ENCODE results near the gene PTCD1. TPM values are rescaled to one million over a fixed set of nuclear protein-coding genes. Genes with fewer than 3 reads are reported as not detected.

Gene PTCD1
- total and polyA plus RNA-seq, 2 donors (not counting 1 experiment from before 2014, with no cell fraction given): 2.3 to 8.1 TPM

GRCh38 chr7:99393355-99394187, 45.0 kb downstream of the PTCD1 start:
- peak in 1 of 2 donors; percentile 27 for DNase-seq (ENCODE audit: low read depth in 2 of 2)
- H3K4me1 ChIP-seq (ENCODE audit: control insufficient read depth, extremely low read depth, insufficient read depth, low read length): peaks cover 11% of the 10 kb centered on the region
- peak overlapping the region; percentile 54 for H3K4me2 ChIP-seq (ENCODE audit: extremely low read depth, insufficient read depth, low read length)

GRCh38 chr7:99392659-99393354, 45.8 kb downstream of the PTCD1 start:
- Histone ChIP-seq H3K27ac (ENCODE audit: insufficient read depth, low read length) (peak overlapping the region; percentile 59), H3K79me2 (ENCODE audit: control insufficient read depth, insufficient read depth, low read length) (peaks cover 4% of the 10 kb centered on the region), H3K36me3 (ENCODE audit: control insufficient read depth, insufficient read depth, low read length) (peaks cover 48% of the 10 kb centered on the region), H3K4me3 (replicated peaks in 1 of 4; ENCODE audit: control extremely low read depth in 1 of 4, insufficient read depth in 1 of 4, low read depth in 3 of 4, low read length in 4 of 4) (peak overlapping the region in 3 of 4 experiments; percentile 10 to 59 (median 47)), H3K9ac (ENCODE audit: insufficient read depth, low read length) (no peak overlapping the region), H3K4me2 (ENCODE audit: extremely low read depth, insufficient read depth, low read length) (peak overlapping the region; percentile 54), H3K4me1 (ENCODE audit: control insufficient read depth, extremely low read depth, insufficient read depth, low read length) (peaks cover 11% of the 10 kb centered on the region), H2AFZ (ENCODE audit: low read length) (no peak overlapping the region), H3K27me3 (ENCODE audit: control insufficient read depth, insufficient read depth, low read length) (no peaks in the 10 kb centered on the region), H3K9me3 (ENCODE audit: control insufficient read depth, insufficient read depth, low read depth, low read length) (no peaks in the 10 kb centered on the region), H4K20me1 (ENCODE audit: control insufficient read depth, extremely low read depth, insufficient read depth, low read length) (no peaks in the 10 kb centered on the region)
- TF ChIP-seq EZH2 (IDR thresholded peaks at IDR 0.05; ENCODE audit: low read length, missing control alignments) (no peak), CTCF (conservative IDR thresholded peaks at IDR 0.05 in 1 of 2, IDR thresholded peaks at IDR 0.05 in 1 of 2; ENCODE audit: low read depth in 1 of 2, low read length in 2 of 2) (no peak)
- peak; percentile 58 to 69 for DNase-seq (ENCODE audit: low read depth in 2 of 2)

More at GRCh38 chr7:99393355-99394187, 45.0 kb downstream of the PTCD1 start:
- no peak overlapping the region for H3K9ac ChIP-seq (ENCODE audit: insufficient read depth, low read length)
- TF ChIP-seq CTCF (conservative IDR thresholded peaks at IDR 0.05 in 1 of 2, IDR thresholded peaks at IDR 0.05 in 1 of 2; ENCODE audit: low read depth in 1 of 2, low read length in 2 of 2) (no peak), EZH2 (IDR thresholded peaks at IDR 0.05; ENCODE audit: low read length, missing control alignments) (no peak)
- H3K27me3 ChIP-seq (ENCODE audit: control insufficient read depth, insufficient read depth, low read length): no peaks in the 10 kb centered on the region
- H3K9me3 ChIP-seq (ENCODE audit: control insufficient read depth, insufficient read depth, low read depth, low read length): no peaks in the 10 kb centered on the region
- peak overlapping the region; percentile 59 for H3K27ac ChIP-seq (ENCODE audit: insufficient read depth, low read length)
- peak overlapping the region in 2 of 4 experiments; percentile 47 to 59 for H3K4me3 ChIP-seq (replicated peaks in 1 of 4; ENCODE audit: control extremely low read depth in 1 of 4, insufficient read depth in 1 of 4, low read depth in 3 of 4, low read length in 4 of 4)
- H4K20me1 ChIP-seq (ENCODE audit: control insufficient read depth, extremely low read depth, insufficient read depth, low read length): no peaks in the 10 kb centered on the region
- H3K79me2 ChIP-seq (ENCODE audit: control insufficient read depth, insufficient read depth, low read length): peaks cover 4% of the 10 kb centered on the region
- H3K36me3 ChIP-seq (ENCODE audit: control insufficient read depth, insufficient read depth, low read length): peaks cover 43% of the 10 kb centered on the region
- H2AFZ ChIP-seq (ENCODE audit: low read length): no peak overlapping the region

GRCh38 chr7:99392046-99392445, 46.6 kb downstream of the PTCD1 start:
- no peak overlapping the region for H3K4me2 ChIP-seq (ENCODE audit: extremely low read depth, insufficient read depth, low read length)

More at GRCh38 chr7:99392046-99392445, 46.6 kb downstream of the PTCD1 start:
- no peaks in the 10 kb centered on the region for H4K20me1 ChIP-seq (ENCODE audit: control insufficient read depth, extremely low read depth, insufficient read depth, low read length)
- H3K9ac ChIP-seq (ENCODE audit: insufficient read depth, low read length): no peak overlapping the region
- H3K27me3 ChIP-seq (ENCODE audit: control insufficient read depth, insufficient read depth, low read length): no peaks in the 10 kb centered on the region
- H3K9me3 ChIP-seq (ENCODE audit: control insufficient read depth, insufficient read depth, low read depth, low read length): no peaks in the 10 kb centered on the region
- TF ChIP-seq CTCF (conservative IDR thresholded peaks at IDR 0.05 in 1 of 2, IDR thresholded peaks at IDR 0.05 in 1 of 2; ENCODE audit: low read depth in 1 of 2, low read length in 2 of 2): no peak
- H3K36me3 ChIP-seq (ENCODE audit: control insufficient read depth, insufficient read depth, low read length): peaks cover 45% of the 10 kb centered on the region
- peaks cover 11% of the 10 kb centered on the region for H3K4me1 ChIP-seq (ENCODE audit: control insufficient read depth, extremely low read depth, insufficient read depth, low read length)
- no peak overlapping the region for H3K4me3 ChIP-seq (replicated peaks in 1 of 4; ENCODE audit: control extremely low read depth in 1 of 4, insufficient read depth in 1 of 4, low read depth in 3 of 4, low read length in 4 of 4)
- H3K27ac ChIP-seq (ENCODE audit: insufficient read depth, low read length): no peak overlapping the region
- peaks cover 4% of the 10 kb centered on the region for H3K79me2 ChIP-seq (ENCODE audit: control insufficient read depth, insufficient read depth, low read length)
- no peak for DNase-seq (ENCODE audit: low read depth in 2 of 2)
- H2AFZ ChIP-seq (ENCODE audit: low read length): no peak overlapping the region

Data from fibroblast of lung (primary cell).